MM.1S (cell line): Measurements from ENCODE around the gene MAG.

Source experiments
- DNase-seq: peaks from one replicate; pipeline ENCODE4 v3.0.0-alpha.2; 2015
- H2AFZ ChIP-seq: fragments of 300-600 bp; sonication (generic); 2 replicates; pipeline ENCODE4 v1.6.0; 2016; ENCODE audit warnings: antibody characterized with exemption, low read length
- H3F3A ChIP-seq: fragments of 300-600 bp; sonication (generic); 2 replicates; pipeline ENCODE4 v1.6.1; 2016; ENCODE audit warnings: mild to moderate bottlenecking, antibody characterized with exemption, low read length, moderate library complexity, mixed read lengths; ENCODE audit not compliant: insufficient read depth
- H3K27ac ChIP-seq: fragments of 300-600 bp; sonication (generic); 2 replicates; pipeline ENCODE4 v1.5.1; 2016; ENCODE audit warnings: mild to moderate bottlenecking, low read length
- H3K27me3 ChIP-seq: fragments of 300-600 bp; sonication (generic); replicated peaks from 2 replicates; pipeline ENCODE4 v1.6.0; 2016; ENCODE audit warnings: low read length; ENCODE audit not compliant: insufficient read depth
- H3K36me3 ChIP-seq: fragments of 300-600 bp; sonication (generic); replicated peaks from 2 replicates; pipeline ENCODE4 v1.6.1; 2016; ENCODE audit warnings: mild to moderate bottlenecking, low read length, mixed read lengths; ENCODE audit not compliant: insufficient read depth
- H3K4me1 ChIP-seq: fragments of 300-600 bp; sonication (generic); 2 replicates; pipeline ENCODE4 v1.6.1; 2016; ENCODE audit warnings: low read length, mixed read lengths
- H3K4me2 ChIP-seq: fragments of 300-600 bp; sonication (generic); 2 replicates; pipeline ENCODE4 v1.6.0; 2016; ENCODE audit warnings: low read depth, low read length
- H3K4me3 ChIP-seq: fragments of 300-600 bp; sonication (generic); 2 replicates; pipeline ENCODE4 v1.5.1; 2016; ENCODE audit warnings: low read length, mixed read lengths
- H3K79me2 ChIP-seq: fragments of 300-600 bp; sonication (generic); 2 replicates; pipeline ENCODE4 v1.6.1; 2016; ENCODE audit warnings: mixed run types, low read length, mixed read lengths
- H3K9ac ChIP-seq: fragments of 300-600 bp; sonication (generic); 2 replicates; pipeline ENCODE4 v1.6.1; 2016; ENCODE audit warnings: low read length, mixed read lengths
- H3K9me2 ChIP-seq: fragments of 300-600 bp; sonication (generic); replicated peaks from 2 replicates; pipeline ENCODE4 v1.6.1; 2016; ENCODE audit warnings: mild to moderate bottlenecking, low read length, mixed read lengths; ENCODE audit not compliant: insufficient read depth
- H3K9me3 ChIP-seq: fragments of 300-600 bp; sonication (generic); replicated peaks from 2 replicates; pipeline ENCODE4 v1.6.1; 2016; ENCODE audit warnings: mild to moderate bottlenecking, low read length, mixed read lengths; ENCODE audit not compliant: insufficient read depth
- H4K20me1 ChIP-seq: fragments of 300-600 bp; sonication (generic); 2 replicates; pipeline ENCODE4 v1.6.1; 2016; ENCODE audit warnings: mild to moderate bottlenecking, low read length, moderate library complexity, mixed read lengths; ENCODE audit not compliant: insufficient read depth
- CTCF ChIP-seq: fragments of 300-600 bp; sonication (generic); IDR thresholded peaks from 2 replicates; pipeline ENCODE4 v1.5.1; 2016; ENCODE audit warnings: antibody characterized with exemption, low read length, mixed read lengths
- EZH2 ChIP-seq: fragments of 300-600 bp; sonication (generic); optimal IDR thresholded peaks from 2 replicates; pipeline ENCODE3; 2017; ENCODE audit warnings: low read depth, mild to moderate bottlenecking, antibody characterized with exemption, low read length, mixed read lengths
- EZH2phosphoT487 ChIP-seq: fragments of 300-600 bp; sonication (generic); IDR thresholded peaks from 2 replicates; pipeline ENCODE4 v1.6.1; 2018; ENCODE audit warnings: antibody characterized with exemption, low read length

The MAG gene

GRCh38 chr19:35251456-35251855, 40.5 kb upstream of the MAG start:
- H3K9ac ChIP-seq: no peak overlapping the region
- no peak overlapping the region for H2AFZ ChIP-seq
- peaks cover 45% of the 10 kb centered on the region for H3K79me2 ChIP-seq
- peaks cover 18% of the 10 kb centered on the region for H3F3A ChIP-seq
- H3K27me3 ChIP-seq: no peaks in the 10 kb centered on the region
- H3K27ac ChIP-seq: no peak overlapping the region
- H3K4me1 ChIP-seq: peaks cover 15% of the 10 kb centered on the region
- no peaks in the 10 kb centered on the region for H3K9me2 ChIP-seq
- H3K36me3 ChIP-seq: 0 out of 2 replicates have a peak, but pooled peaks cover 8% of the 10 kb centered on the region
- TF ChIP-seq EZH2 (no peak), EZH2phosphoT487 (no peak), CTCF (no peak)
- no peak overlapping the region for H3K4me3 ChIP-seq
- H4K20me1 ChIP-seq: no peaks in the 10 kb centered on the region
- no peak for DNase-seq
- no peaks in the 10 kb centered on the region for H3K9me3 ChIP-seq
- H3K4me2 ChIP-seq: no peak overlapping the region

GRCh38 chr19:35253316-35254286, 38.4 kb upstream of the MAG start:
- TF ChIP-seq EZH2phosphoT487: no peak
- TF ChIP-seq CTCF: no peak
- no peak for TF ChIP-seq EZH2
- DNase-seq: no peak
- Histone ChIP-seq H3K36me3 (0 out of 2 replicates have a peak, but pooled peaks cover 8% of the 10 kb centered on the region), H3K79me2 (peaks cover 44% of the 10 kb centered on the region), H2AFZ (no peak overlapping the region), H3K9me3 (no peaks in the 10 kb centered on the region), H3K9me2 (no peaks in the 10 kb centered on the region), H3K4me3 (no peak overlapping the region), H3K4me2 (no peak overlapping the region), H3K4me1 (peaks cover 6% of the 10 kb centered on the region; the same call in 1 of the 2 replicates), H3K27ac (no peak overlapping the region), H3F3A (peaks cover under 1% of the 10 kb centered on the region; the same call in 1 of the 2 replicates), H3K9ac (no peak overlapping the region), H3K27me3 (no peaks in the 10 kb centered on the region), H4K20me1 (no peaks in the 10 kb centered on the region)

GRCh38 chr19:35254341-35255297, 37.3 kb upstream of the MAG start:
- Histone ChIP-seq H3F3A (no peaks in the 10 kb centered on the region), H3K9ac (no peak overlapping the region), H3K4me3 (no peak overlapping the region), H4K20me1 (no peaks in the 10 kb centered on the region), H3K4me2 (no peak overlapping the region), H3K9me3 (no peaks in the 10 kb centered on the region), H3K27ac (no peak overlapping the region), H3K79me2 (peaks cover 34% of the 10 kb centered on the region), H3K4me1 (peaks cover 4% of the 10 kb centered on the region; the same call in 1 of the 2 replicates), H3K27me3 (no peaks in the 10 kb centered on the region), H3K9me2 (no peaks in the 10 kb centered on the region), H2AFZ (no peak overlapping the region), H3K36me3 (0 out of 2 replicates have a peak, but pooled peaks cover 8% of the 10 kb centered on the region)
- TF ChIP-seq CTCF (no peak), EZH2phosphoT487 (no peak), EZH2 (no peak)
- no peak for DNase-seq
